ENCODE measurements around the gene TMPRSS9. TPM values are rescaled to one million over a fixed set of nuclear protein-coding genes. Genes with fewer than 3 reads are reported as not detected.

The TMPRSS9 gene
- total RNA-seq: not detected

- no peak within 1 kb of the TSS for H3K4me3 Mint-ChIP-seq
- H3K27ac Mint-ChIP-seq: no peak within 1 kb of the TSS
- ChIA-PET CTCF (no interaction called here), POLR2A (no interaction called here)
- no peak for DNase-seq
- H3K9me3 Mint-ChIP-seq: no peaks in the 10 kb centered on the region
- H3K36me3 Mint-ChIP-seq: no peaks in the 10 kb centered on the region
- intact Hi-C loops (cut with micrococcal nuclease): no loop called here
- peaks cover 3% of the 10 kb centered on the region for H3K4me1 Mint-ChIP-seq (ENCODE audit: low read depth)
- H3K27me3 Mint-ChIP-seq: peaks cover 9% of the 10 kb centered on the region
Observed at GRCh38 chr19:2359992-2360685, at the start of gene TMPRSS9. TSS of gene TMPRSS9 (plus strand) at chr19:2360265. CDS start at chr19:2389786, 29,521 bp downstream.

- Mint-ChIP-seq H3K27me3 (peaks cover 36% of the 10 kb centered on the region), H3K4me1 (ENCODE audit: low read depth) (peaks cover 2% of the 10 kb centered on the region), H3K36me3 (peaks cover 6% of the 10 kb centered on the region), H3K27ac (no peak overlapping the region), H3K4me3 (no peak overlapping the region), H3K9me3 (peaks cover 18% of the 10 kb centered on the region)
- CTCF ChIA-PET: no interaction called here
- intact Hi-C loops (cut with micrococcal nuclease): no loop called here
- POLR2A ChIA-PET: no interaction called here
- no peak for DNase-seq
Observed at GRCh38 chr19:2311093-2311492, 49.0 kb upstream of the TMPRSS9 start.

- CTCF ChIA-PET: no interaction called here
- H3K27me3 Mint-ChIP-seq: peaks cover 28% of the 10 kb centered on the region
Observed at GRCh38 chr19:2312820-2313501, 47.1 kb upstream of the TMPRSS9 start.

GRCh38 chr19:2315121-2315817, 44.8 kb upstream of the TMPRSS9 start:
- intact Hi-C loops (cut with micrococcal nuclease): no loop called here
- H3K9me3 Mint-ChIP-seq: peaks cover 18% of the 10 kb centered on the region
- no peaks in the 10 kb centered on the region for H3K4me1 Mint-ChIP-seq (ENCODE audit: low read depth)
- ChIA-PET POLR2A (no interaction called here), CTCF (interaction anchor here (0.6 to 1.4 kb wide), 3 partner anchors 11 to 617 kb away, joined by 3 to 4 read pairs (median 3); no protein-coding TSS in a partner anchor)
- H3K4me3 Mint-ChIP-seq: no peak overlapping the region
- peaks cover 14% of the 10 kb centered on the region for H3K27me3 Mint-ChIP-seq
- DNase-seq: no peak
- peaks cover 6% of the 10 kb centered on the region for H3K36me3 Mint-ChIP-seq
- H3K27ac Mint-ChIP-seq: no peak overlapping the region

More at GRCh38 chr19:2312820-2313501, 47.1 kb upstream of the TMPRSS9 start:
- Mint-ChIP-seq H3K9me3 (peaks cover 18% of the 10 kb centered on the region), H3K36me3 (peaks cover 6% of the 10 kb centered on the region), H3K4me3 (no peak overlapping the region), H3K4me1 (ENCODE audit: low read depth) (peaks cover 2% of the 10 kb centered on the region), H3K27ac (no peak overlapping the region)
- intact Hi-C loops (cut with micrococcal nuclease): no loop called here
- no peak for DNase-seq
- POLR2A ChIA-PET: no interaction called here

GRCh38 chr19:2315818-2316353, 44.2 kb upstream of the TMPRSS9 start:
- H3K4me1 Mint-ChIP-seq (ENCODE audit: low read depth): no peaks in the 10 kb centered on the region
- POLR2A ChIA-PET: no interaction called here
- intact Hi-C loops (cut with micrococcal nuclease): no loop called here
- no peak overlapping the region for H3K4me3 Mint-ChIP-seq
- CTCF ChIA-PET: interaction anchor here (0.6 to 1.4 kb wide), 3 partner anchors 11 to 78 kb away, joined by 3 to 4 read pairs (median 3); no protein-coding TSS in a partner anchor
- peaks cover 14% of the 10 kb centered on the region for H3K27me3 Mint-ChIP-seq
- H3K27ac Mint-ChIP-seq: no peak overlapping the region
- H3K9me3 Mint-ChIP-seq: peaks cover 18% of the 10 kb centered on the region
- H3K36me3 Mint-ChIP-seq: peaks cover 6% of the 10 kb centered on the region
- DNase-seq: peak; percentile 38

- peaks cover 14% of the 10 kb centered on the region for H3K27me3 Mint-ChIP-seq
- intact Hi-C loops (cut with micrococcal nuclease): no loop called here
- H3K4me1 Mint-ChIP-seq (ENCODE audit: low read depth): no peaks in the 10 kb centered on the region
- DNase-seq: no peak
- H3K4me3 Mint-ChIP-seq: no peak overlapping the region
- peaks cover 6% of the 10 kb centered on the region for H3K36me3 Mint-ChIP-seq
- H3K27ac Mint-ChIP-seq: no peak overlapping the region
- CTCF ChIA-PET: interaction anchor here (1.5 kb wide), 1 partner anchor 9 kb away, joined by 3 read pairs; no protein-coding TSS in a partner anchor
- H3K9me3 Mint-ChIP-seq: peaks cover 18% of the 10 kb centered on the region
- POLR2A ChIA-PET: no interaction called here
Observed at GRCh38 chr19:2317300-2317699, 42.8 kb upstream of the TMPRSS9 start.

- H3K27ac Mint-ChIP-seq: no peak overlapping the region
- ChIA-PET CTCF (interaction anchor here (1.5 kb wide), 1 partner anchor 9 kb away, joined by 3 read pairs; no protein-coding TSS in a partner anchor), POLR2A (no interaction called here)
Observed at GRCh38 chr19:2317756-2318155, 42.3 kb upstream of the TMPRSS9 start.

GRCh38 chr19:2318923-2319322, 41.1 kb upstream of the TMPRSS9 start:
- ChIA-PET POLR2A (interaction anchor here (0.8 kb wide), 1 partner anchor 88 kb away, joined by 3 read pairs; no protein-coding TSS in a partner anchor), CTCF (no interaction called here)
- no peak for DNase-seq
- no peak overlapping the region for H3K27ac Mint-ChIP-seq
- peaks cover 10% of the 10 kb centered on the region for H3K36me3 Mint-ChIP-seq
- H3K4me3 Mint-ChIP-seq: no peak overlapping the region
- peaks cover 18% of the 10 kb centered on the region for H3K9me3 Mint-ChIP-seq
- H3K4me1 Mint-ChIP-seq (ENCODE audit: low read depth): no peaks in the 10 kb centered on the region
- intact Hi-C loops (cut with micrococcal nuclease): no loop called here
- H3K27me3 Mint-ChIP-seq: peaks cover 6% of the 10 kb centered on the region

More at GRCh38 chr19:2317756-2318155, 42.3 kb upstream of the TMPRSS9 start:
- no peak overlapping the region for H3K4me3 Mint-ChIP-seq
- H3K27me3 Mint-ChIP-seq: peaks cover 14% of the 10 kb centered on the region
- peaks cover 18% of the 10 kb centered on the region for H3K9me3 Mint-ChIP-seq
- no peaks in the 10 kb centered on the region for H3K4me1 Mint-ChIP-seq (ENCODE audit: low read depth)
- H3K36me3 Mint-ChIP-seq: peaks cover 6% of the 10 kb centered on the region
- intact Hi-C loops (cut with micrococcal nuclease): no loop called here
- DNase-seq: no peak

- Mint-ChIP-seq H3K4me3 (no peak overlapping the region), H3K27ac (no peak overlapping the region), H3K36me3 (peaks cover 16% of the 10 kb centered on the region), H3K4me1 (ENCODE audit: low read depth) (no peaks in the 10 kb centered on the region), H3K27me3 (peaks cover 5% of the 10 kb centered on the region), H3K9me3 (peaks cover 14% of the 10 kb centered on the region)
- ChIA-PET POLR2A (no interaction called here), CTCF (no interaction called here)
- intact Hi-C loops (cut with micrococcal nuclease): no loop called here
- DNase-seq: no peak
Observed at GRCh38 chr19:2319551-2319950, 40.5 kb upstream of the TMPRSS9 start.

- intact Hi-C loops (cut with micrococcal nuclease): no loop called here
- H3K4me3 Mint-ChIP-seq: no peak overlapping the region
- no peak for DNase-seq
- peaks cover 14% of the 10 kb centered on the region for H3K36me3 Mint-ChIP-seq
- peaks cover 9% of the 10 kb centered on the region for H3K9me3 Mint-ChIP-seq
- H3K27ac Mint-ChIP-seq: no peak overlapping the region
- POLR2A ChIA-PET: no interaction called here
- CTCF ChIA-PET: no interaction called here
- H3K27me3 Mint-ChIP-seq: peaks cover under 1% of the 10 kb centered on the region
- no peaks in the 10 kb centered on the region for H3K4me1 Mint-ChIP-seq (ENCODE audit: low read depth)
Observed at GRCh38 chr19:2320049-2320448, 40.0 kb upstream of the TMPRSS9 start.

GRCh38 chr19:2320939-2321338, 39.1 kb upstream of the TMPRSS9 start:
- CTCF ChIA-PET: no interaction called here
- H3K27me3 Mint-ChIP-seq: no peaks in the 10 kb centered on the region
- H3K9me3 Mint-ChIP-seq: peaks cover under 1% of the 10 kb centered on the region
- no peak overlapping the region for H3K4me3 Mint-ChIP-seq
- no peak for DNase-seq
- H3K36me3 Mint-ChIP-seq: peaks cover 19% of the 10 kb centered on the region
- POLR2A ChIA-PET: interaction anchor here (0.5 to 0.6 kb wide), 2 partner anchors 24 to 64 kb away, joined by 3 read pairs; no protein-coding TSS in a partner anchor
- no peak overlapping the region for H3K27ac Mint-ChIP-seq
- intact Hi-C loops (cut with micrococcal nuclease): no loop called here
- H3K4me1 Mint-ChIP-seq (ENCODE audit: low read depth): peaks cover 7% of the 10 kb centered on the region

Data from activated CD4-positive, alpha-beta memory T cell treated with anti-CD3 and anti-CD28 coated beads for 36 hours (primary cell).